ENCODE data around the gene YJEFN3.

The YJEFN3 gene

GRCh38 chr19:19493841-19494546, 34.7 kb upstream of the YJEFN3 start:
- Histone ChIP-seq H3K4me2 (ENCODE audit: low read length) (no peak overlapping the region), H3K9ac (ENCODE audit: low read length) (no peak overlapping the region), H3K27me3 (ENCODE audit: low read depth, low read length) (no peaks in the 10 kb centered on the region), H3K9me3 (ENCODE audit: insufficient read depth, low read length) (no peaks in the 10 kb centered on the region), H3K36me3 (replicated peaks; ENCODE audit: low read depth, low read length) (peaks cover 45% of the 10 kb centered on the region), H4K20me1 (ENCODE audit: insufficient read depth, low read length) (0 out of 2 replicates have a peak, but pooled peaks cover 3% of the 10 kb centered on the region), H3K4me3 (ENCODE audit: low read length) (no peak overlapping the region), H3K79me2 (ENCODE audit: low read length) (peaks cover 33% of the 10 kb centered on the region), H3K4me1 (ENCODE audit: low read length) (peaks cover 7% of the 10 kb centered on the region), H2AFZ (ENCODE audit: low read depth, low read length) (no peak overlapping the region), H3K27ac (ENCODE audit: low read length) (no peak overlapping the region)
- TF ChIP-seq CTCF (IDR thresholded peaks at IDR 0.05; ENCODE audit: low read depth, low read length) (no peak; the same call in 1 of the 2 replicates), EZH2phosphoT487 (IDR thresholded peaks at IDR 0.05; ENCODE audit: low read depth) (no peak)

GRCh38 chr19:19495614-19496603, 32.8 kb upstream of the YJEFN3 start:
- no peak overlapping the region for H3K4me3 ChIP-seq (ENCODE audit: low read length)
- peaks cover 21% of the 10 kb centered on the region for H3K79me2 ChIP-seq (ENCODE audit: low read length)
- H2AFZ ChIP-seq (ENCODE audit: low read depth, low read length) = no peak overlapping the region
- H3K4me1 ChIP-seq (ENCODE audit: low read length) = no peaks in the 10 kb centered on the region; the same call in 1 of the 2 replicates
- H3K9me3 ChIP-seq (ENCODE audit: insufficient read depth, low read length) = no peaks in the 10 kb centered on the region
- H3K36me3 ChIP-seq (replicated peaks; ENCODE audit: low read depth, low read length) = peaks cover 54% of the 10 kb centered on the region
- no peak overlapping the region for H3K9ac ChIP-seq (ENCODE audit: low read length)
- no peak overlapping the region for H3K4me2 ChIP-seq (ENCODE audit: low read length)
- TF ChIP-seq EZH2phosphoT487 (IDR thresholded peaks at IDR 0.05; ENCODE audit: low read depth) (no peak), CTCF (IDR thresholded peaks at IDR 0.05; ENCODE audit: low read depth, low read length) (no peak)
- no peaks in the 10 kb centered on the region for H3K27me3 ChIP-seq (ENCODE audit: low read depth, low read length)
- no peak overlapping the region for H3K27ac ChIP-seq (ENCODE audit: low read length)
- H4K20me1 ChIP-seq (ENCODE audit: insufficient read depth, low read length) = no peaks in the 10 kb centered on the region

- Histone ChIP-seq H2AFZ (ENCODE audit: low read depth, low read length) (no peak overlapping the region), H3K36me3 (replicated peaks; ENCODE audit: low read depth, low read length) (peaks cover 61% of the 10 kb centered on the region), H3K27ac (ENCODE audit: low read length) (no peak overlapping the region), H3K27me3 (ENCODE audit: low read depth, low read length) (no peaks in the 10 kb centered on the region), H3K9me3 (ENCODE audit: insufficient read depth, low read length) (no peaks in the 10 kb centered on the region), H3K79me2 (ENCODE audit: low read length) (peaks cover 8% of the 10 kb centered on the region; the same call in 1 of the 2 replicates), H3K4me1 (ENCODE audit: low read length) (no peaks in the 10 kb centered on the region; the same call in 1 of the 2 replicates), H3K4me3 (ENCODE audit: low read length) (no peak overlapping the region), H3K9ac (ENCODE audit: low read length) (no peak overlapping the region), H3K4me2 (ENCODE audit: low read length) (no peak overlapping the region), H4K20me1 (ENCODE audit: insufficient read depth, low read length) (no peaks in the 10 kb centered on the region)
- no peak for TF ChIP-seq EZH2phosphoT487 (IDR thresholded peaks at IDR 0.05; ENCODE audit: low read depth)
- no peak for TF ChIP-seq CTCF (IDR thresholded peaks at IDR 0.05; ENCODE audit: low read depth, low read length)
These were observed 30.3 kb upstream of the YJEFN3 start for GRCh38 chr19:19498255-19498991.
